IMR-90 (cell line): Measurements from ENCODE around the gene ANKRD6. TPM values are rescaled to one million over a fixed set of nuclear protein-coding genes. Genes with fewer than 3 reads are reported as not detected.

Experiments used
- ATAC-seq: fragments of 200-7000 bp; cut with Tn5 transposase; 2 replicates; pipeline ENCODE4 v1.9.1; 2020; ENCODE audit warnings: low read depth, mild to moderate bottlenecking, moderate library complexity
- BruUV-seq: library from RNA; stranded (reverse); fragments of 400-500 nt; replicated peaks from 2 replicates; lab custom pipeline; 2021; lab: Mats Ljungman, UMichigan
- CTCF ChIA-PET: fragments of 300-600 bp; formaldehyde crosslinking; extraction: SDS; loops from one replicate; lab custom pipeline; 2021; ENCODE audit warnings: antibody characterized with exemption; lab: Yijun Ruan, JAX
- POLR2A ChIA-PET: fragments of 300-600 bp; sonication (Branson Sonifier 250); formaldehyde crosslinking; loops from one replicate; lab custom pipeline; 2022; ENCODE audit warnings: antibody characterized with exemption; ENCODE audit not compliant: unreplicated experiment; lab: Charles Lee
- DNase-seq: peaks from one replicate; pipeline ENCODE4 v3.0.0; 2013
- H2AFZ ChIP-seq: replicated peaks from 2 replicates; pipeline ENCODE3; 2013; ENCODE audit warnings: low read length, mild to moderate bottlenecking; ENCODE audit not compliant: poor library complexity
- H2AK5ac ChIP-seq: 2 replicates; pipeline ENCODE4 v1.6.1; 2013; ENCODE audit warnings: low read depth, low read length, inconsistent platforms
- H2AK9ac ChIP-seq: replicated peaks from 2 replicates; pipeline ENCODE3; 2013; ENCODE audit warnings: mild to moderate bottlenecking, low read depth, low read length, moderate library complexity; ENCODE audit not compliant: poor library complexity
- H2BK120ac ChIP-seq: 2 replicates; pipeline ENCODE4 v1.6.1; 2013; ENCODE audit warnings: low read depth, low read length, inconsistent platforms
- H2BK15ac ChIP-seq: 3 replicates; pipeline ENCODE4 v1.6.1; 2013; ENCODE audit warnings: low read depth, low read length, inconsistent platforms
- H2BK20ac ChIP-seq: 2 replicates; pipeline ENCODE4 v1.6.1; 2013; ENCODE audit warnings: low read depth, mild to moderate bottlenecking, inconsistent platforms, low read length, moderate library complexity
- H2BK5ac ChIP-seq: 2 replicates; pipeline ENCODE4 v1.6.1; 2013; ENCODE audit warnings: mild to moderate bottlenecking, low read depth, low read length, inconsistent platforms; ENCODE audit not compliant: poor library complexity, severe bottlenecking
- H3K14ac ChIP-seq: replicated peaks from 2 replicates; pipeline ENCODE4 v1.6.1; 2013; ENCODE audit warnings: low read depth, low read length, inconsistent platforms
- H3K18ac ChIP-seq: 2 replicates; pipeline ENCODE4 v1.6.1; 2013; ENCODE audit warnings: low read depth, low read length, control low read depth
- H3K23ac ChIP-seq: 2 replicates; pipeline ENCODE4 v1.6.1; 2013; ENCODE audit warnings: low read depth, low read length, inconsistent platforms
- H3K27ac ChIP-seq: 2 replicates; pipeline ENCODE4 v1.5.1; 2013; ENCODE audit warnings: mild to moderate bottlenecking, control low read depth, low read length; ENCODE audit not compliant: insufficient read depth
- H3K27me3 ChIP-seq: 2 replicates; pipeline ENCODE4 v1.6.1; 2013; ENCODE audit warnings: low read length; ENCODE audit not compliant: control insufficient read depth, insufficient read depth
- H3K36me3 ChIP-seq: 2 replicates; pipeline ENCODE4 v1.6.1; 2013; ENCODE audit warnings: low read length, mixed read lengths; ENCODE audit not compliant: control insufficient read depth, insufficient read depth
- H3K4ac ChIP-seq: 2 replicates; pipeline ENCODE4 v1.6.1; 2013; ENCODE audit warnings: low read depth, low read length, inconsistent platforms
- H3K4me1 ChIP-seq: 2 replicates; pipeline ENCODE4 v1.6.1; 2013; ENCODE audit warnings: low read length, mixed read lengths; ENCODE audit not compliant: control insufficient read depth, insufficient read depth
- H3K4me2 ChIP-seq: 2 replicates; pipeline ENCODE4 v1.6.1; 2013; ENCODE audit warnings: low read depth, mild to moderate bottlenecking, control low read depth, low read length, moderate library complexity
- H3K4me3 ChIP-seq: 2 replicates; pipeline ENCODE4 v1.5.1; 2013; ENCODE audit warnings: low read depth, mild to moderate bottlenecking, control low read depth, low read length, moderate library complexity; ENCODE audit not compliant: insufficient read depth
- H3K56ac ChIP-seq: 2 replicates; pipeline ENCODE4 v1.6.1; 2013; ENCODE audit warnings: low read length, inconsistent platforms; ENCODE audit not compliant: insufficient read depth; ENCODE audit errors: extremely low read depth
- H3K79me1 ChIP-seq, 2 experiments: 2 replicates each; pipeline ENCODE4 v1.6.1; 2013; ENCODE audit warnings: low read length in 2 of 2, inconsistent platforms in 1 of 2, low read depth in 1 of 2
- H3K9ac ChIP-seq: 2 replicates; pipeline ENCODE4 v1.6.1; 2013; ENCODE audit warnings: low read depth, low read length, control low read depth
- H3K9me1 ChIP-seq: 2 replicates; pipeline ENCODE4 v1.6.1; 2013; ENCODE audit warnings: low read length, inconsistent platforms; ENCODE audit not compliant: insufficient read depth
- H3K9me3 ChIP-seq: 2 replicates; pipeline ENCODE4 v1.6.1; 2013; ENCODE audit warnings: low read length; ENCODE audit not compliant: control insufficient read depth, insufficient read depth
- H4K20me1 ChIP-seq: 2 replicates; pipeline ENCODE4 v1.6.1; 2013; ENCODE audit warnings: low read length, inconsistent platforms; ENCODE audit not compliant: insufficient read depth
- H4K5ac ChIP-seq: 2 replicates; pipeline ENCODE4 v1.6.1; 2013; ENCODE audit warnings: mild to moderate bottlenecking, low read depth, low read length, control low read depth
- H4K8ac ChIP-seq, 2 experiments: 2 replicates each; pipeline ENCODE4 v1.6.1; 2013; ENCODE audit warnings: low read depth in 2 of 2, low read length in 2 of 2, control low read depth in 1 of 2, inconsistent platforms in 1 of 2
- H4K91ac ChIP-seq: 2 replicates; pipeline ENCODE4 v1.6.1; 2013; ENCODE audit warnings: low read depth, low read length, inconsistent platforms; ENCODE audit not compliant: insufficient read depth
- BHLHE40 ChIP-seq: fragments of 150-350 bp; IDR thresholded peaks from 2 replicates; pipeline ENCODE4 v1.6.1; 2016; ENCODE audit warnings: mild to moderate bottlenecking, low read depth, low read length
- CHD1 ChIP-seq: IDR thresholded peaks from 2 replicates; pipeline ENCODE4 v1.6.1; 2012; ENCODE audit warnings: low read depth, low read length, improper control_type of control experiment
- ELK1 ChIP-seq: fragments of 150-350 bp; IDR thresholded peaks from 2 replicates; pipeline ENCODE4 v1.6.1; 2016; ENCODE audit warnings: low read depth, mild to moderate bottlenecking, low read length, moderate library complexity, borderline replicate concordance
- FOS ChIP-seq: fragments of 150-350 bp; IDR thresholded peaks from 2 replicates; pipeline ENCODE4 v1.6.1; 2016; ENCODE audit warnings: low read depth, low read length
- MAZ ChIP-seq: IDR thresholded peaks from 2 replicates; pipeline ENCODE4 v1.6.1; 2012; ENCODE audit warnings: low read depth, mild to moderate bottlenecking, low read length, improper control_type of control experiment, moderate library complexity, borderline replicate concordance
- MXI1 ChIP-seq: IDR thresholded peaks from 2 replicates; pipeline ENCODE4 v1.6.1; 2012; ENCODE audit warnings: low read depth, mild to moderate bottlenecking, low read length, moderate library complexity, borderline replicate concordance
- RAD21 ChIP-seq: IDR thresholded peaks from 2 replicates; pipeline ENCODE4 v1.6.1; 2012; ENCODE audit warnings: low read length, improper control_type of control experiment
- RCOR1 ChIP-seq: IDR thresholded peaks from 2 replicates; pipeline ENCODE4 v1.6.1; 2012; ENCODE audit warnings: mild to moderate bottlenecking, low read length, improper control_type of control experiment; ENCODE audit not compliant: insufficient replicate concordance
- WGBS, 2 experiments: methylation state at CpG; one replicate each; pipeline versions ENCODE4 v1.1.5 to v1.1.7; 2013; ENCODE audit warnings: missing lambda C conversion rate in 2 of 2; ENCODE audit not compliant: insufficient read length in 1 of 2; ENCODE audit errors: extremely low coverage in 2 of 2; 5-methylcytosine and 5-hydroxymethylcytosine counted together
- dilution Hi-C: fragments of 300-500 bp; cut with HindIII; formaldehyde crosslinking; loops from one replicate; pipeline ENCODE4 v1.14.3; 2018; ENCODE audit warnings: low sequenced_read_pairs; ENCODE audit not compliant: unreplicated experiment
- in situ Hi-C: fragments of 300-500 bp; cut with MboI; formaldehyde crosslinking; loops from 3 replicates; pipeline ENCODE4 v1.14.3; 2019; ENCODE audit warnings: low sequenced_read_pairs, inconsistent platforms, mixed read lengths
- intact Hi-C: fragments of 100-400 bp; cut with micrococcal nuclease; formaldehyde crosslinking; loops from 2 replicates; pipeline ENCODE4 v1.10.0; 2022
- polyA plus RNA-seq, 3 experiments: library from polyadenylated mRNA; depleted of rRNA; stranded (reverse); fragments of >200 nt; gene quantifications; 2 replicates each; pipeline ENCODE4 v1.2.3, GENCODE V29; 2012; ENCODE audit warnings: low replicate concordance in 1 of 3
- total RNA-seq: library from RNA; depleted of rRNA; stranded (reverse); fragments of >200 nt; gene quantifications from 2 replicates; pipeline ENCODE4 v1.2.3, GENCODE V29; 2012

The ANKRD6 gene
- total and polyA plus RNA-seq, 2 of the 4 experiments (the other 2 are of a cell fraction), result 0.12 to 0.18 TPM

GRCh38 chr6:89564752-89565427, 131.9 kb downstream of the ANKRD6 start:
- CTCF ChIA-PET, result no interaction called here
- H3K27me3 ChIP-seq, result peaks cover 9% of the 10 kb centered on the region
- no peak overlapping the region for H2AK5ac ChIP-seq
- POLR2A ChIA-PET, result no interaction called here
- no peak overlapping the region for H3K27ac ChIP-seq
- H3K4ac ChIP-seq, result no peak overlapping the region
- H4K91ac ChIP-seq, result no peak overlapping the region
- no peaks in the 10 kb centered on the region for H3K9me3 ChIP-seq
- no peaks in the 10 kb centered on the region for H3K4me1 ChIP-seq
- no peak overlapping the region for H3K4me3 ChIP-seq
- no peak overlapping the region for H3K56ac ChIP-seq
- dilution Hi-C loops (no loop called here), intact Hi-C loops (no loop called here), in situ Hi-C loops (no loop called here)
- no peaks in the 10 kb centered on the region for H3K9me1 ChIP-seq
- no peak overlapping the region for H3K23ac ChIP-seq
- no peak overlapping the region for H3K18ac ChIP-seq
- no peaks in the 10 kb centered on the region for H4K20me1 ChIP-seq
- no peak overlapping the region for H2BK15ac ChIP-seq
- H3K9ac ChIP-seq, result no peak overlapping the region
- no peak overlapping the region for H2BK5ac ChIP-seq
- no peak overlapping the region for H4K8ac ChIP-seq
- no peaks in the 10 kb centered on the region for H3K79me1 ChIP-seq
- no peak overlapping the region for H2AK9ac ChIP-seq
- no peaks in the 10 kb centered on the region for H3K36me3 ChIP-seq
- no TSS peak for BruUV-seq
- no peak overlapping the region for H2AFZ ChIP-seq
- no peak overlapping the region for H3K14ac ChIP-seq
- H3K4me2 ChIP-seq, result no peak overlapping the region
- no peak overlapping the region for H4K5ac ChIP-seq
- H2BK20ac ChIP-seq, result no peak overlapping the region
- TF ChIP-seq MAZ (no peak), MXI1 (no peak), ELK1 (no peak), FOS (no peak), CHD1 (no peak), RCOR1 (no peak), BHLHE40 (no peak), RAD21 (no peak)
- no peak overlapping the region for H2BK120ac ChIP-seq
- no peak for ATAC-seq
- DNase-seq, result no peak
- no CpG with 5 or more reads among the region's 8 CpGs for WGBS, 2 experiments
